Tibial nerve (tissue), 3 donors: Measurements from ENCODE around the gene C1QTNF4.

Experiments
- CTCF ChIP-seq, 5 experiments: fragments of 200-600 bp in 3 of 5; fragments of 450-650 bp in 2 of 5; sonication (generic) in 3 of 5; IDR thresholded peaks; one replicate each; pipeline ENCODE4 v1.5.1; 2016 to 2019; ENCODE audit warnings: antibody characterized with exemption in 5 of 5, mild to moderate bottlenecking in 3 of 5, moderate library complexity in 2 of 5
- POLR2A ChIP-seq, 2 donors: fragments of 450-650 bp; IDR thresholded peaks; one replicate each; pipeline ENCODE4 v1.6.1; 2017; ENCODE audit warnings: antibody characterized with exemption in 2 of 2, mild to moderate bottlenecking in 2 of 2, moderate library complexity in 2 of 2

GRCh38 chr11:47593492-47593933 is 698 bp downstream of the C1QTNF4 start:
- TF ChIP-seq CTCF (IDR thresholded peaks at IDR 0.05) (no peak), POLR2A (IDR thresholded peaks at IDR 0.05) (no peak)
